Measurements from ENCODE around the gene SNAP25.
A peak's percentile ranks its signal among the peaks of the same experiment; 100 is the strongest.

The SNAP25 gene

GRCh38 chr20:10217721-10218410 lies 764 bp upstream of the SNAP25 start:
- TF ChIP-seq CTCF (IDR thresholded peaks at IDR 0.05; ENCODE audit: low read depth, low read length, missing control alignments), result no peak
- H3K27ac ChIP-seq, result no peak overlapping the region
- H3K36me3 ChIP-seq (replicated peaks), result no peaks in the 10 kb centered on the region
- H3K4me3 ChIP-seq (ENCODE audit: low read depth, low read length), result peak overlapping the region; percentile 54
- peak; percentile 84 for DNase-seq
- in situ Hi-C loops (cut with HindIII; ENCODE audit: low pct_ligation_motif_present, low sequenced_read_pairs), result no loop called here
- peaks cover 11% of the 10 kb centered on the region for H3K27me3 ChIP-seq (replicated peaks)

- Histone ChIP-seq H3K36me3 (replicated peaks) (no peaks in the 10 kb centered on the region), H3K4me3 (ENCODE audit: low read depth, low read length) (peak overlapping the region; percentile 72), H3K27ac (no peak overlapping the region), H3K27me3 (replicated peaks) (peaks cover 6% of the 10 kb centered on the region)
- in situ Hi-C loops (cut with HindIII; ENCODE audit: low pct_ligation_motif_present, low sequenced_read_pairs), result no loop called here
- DNase-seq, result peak; percentile 26
- no peak for TF ChIP-seq CTCF (IDR thresholded peaks at IDR 0.05; ENCODE audit: low read depth, low read length, missing control alignments)
Observed at GRCh38 chr20:10219452-10219791, 792 bp downstream of the SNAP25 start.

GRCh38 chr20:10219993-10220750 lies 1.5 kb downstream of the SNAP25 start:
- in situ Hi-C loops (cut with HindIII; ENCODE audit: low pct_ligation_motif_present, low sequenced_read_pairs), result no loop called here
- no peak for TF ChIP-seq CTCF (IDR thresholded peaks at IDR 0.05; ENCODE audit: low read depth, low read length, missing control alignments)

GRCh38 chr20:10221021-10221420 lies 2.4 kb downstream of the SNAP25 start:
- no peak for DNase-seq
- H3K27me3 ChIP-seq (replicated peaks), result peaks cover 3% of the 10 kb centered on the region
- H3K36me3 ChIP-seq (replicated peaks), result no peaks in the 10 kb centered on the region
- H3K27ac ChIP-seq, result no peak overlapping the region
- no peak for TF ChIP-seq CTCF (IDR thresholded peaks at IDR 0.05; ENCODE audit: low read depth, low read length, missing control alignments)
- in situ Hi-C loops (cut with HindIII; ENCODE audit: low pct_ligation_motif_present, low sequenced_read_pairs), result no loop called here
- no peak overlapping the region for H3K4me3 ChIP-seq (ENCODE audit: low read depth, low read length)

More at GRCh38 chr20:10219993-10220750, 1.5 kb downstream of the SNAP25 start:
- H3K36me3 ChIP-seq (replicated peaks), result no peaks in the 10 kb centered on the region
- DNase-seq, result no peak
- peak overlapping the region; percentile 41 for H3K4me3 ChIP-seq (ENCODE audit: low read depth, low read length)
- peaks cover 4% of the 10 kb centered on the region for H3K27me3 ChIP-seq (replicated peaks)
- H3K27ac ChIP-seq, result no peak overlapping the region

- no peaks in the 10 kb centered on the region for H3K27me3 ChIP-seq (replicated peaks)
- H3K4me3 ChIP-seq (ENCODE audit: low read depth, low read length), result no peak overlapping the region
- in situ Hi-C loops (cut with HindIII; ENCODE audit: low pct_ligation_motif_present, low sequenced_read_pairs), result no loop called here
- H3K27ac ChIP-seq, result no peak overlapping the region
- H3K36me3 ChIP-seq (replicated peaks), result no peaks in the 10 kb centered on the region
- peak; percentile 49 for TF ChIP-seq CTCF (IDR thresholded peaks at IDR 0.05; ENCODE audit: low read depth, low read length, missing control alignments)
- no peak for DNase-seq
Observed at GRCh38 chr20:10225439-10226060, 6.9 kb downstream of the SNAP25 start.
